Kidney (tissue), 14 donors: ENCODE data around the gene NAT16. TPM values are rescaled to one million over a fixed set of nuclear protein-coding genes. Genes with fewer than 3 reads are reported as not detected.

Experiments used
- DNase-seq, 5 donors: peaks; one replicate each; pipeline ENCODE4 v3.0.0-alpha.2; 2013 to 2020
- FAIRE-seq: peaks from 2 replicates; lab custom pipeline; 2012; peaks lifted over from hg19 to GRCh38; lab: Jason Lieb, UNC
- H3K27ac ChIP-seq, 2 donors: one replicate each; pipeline ENCODE4 v1.7.0; 2013; ENCODE audit warnings: low read depth in 2 of 2, low read length in 2 of 2, inconsistent platforms in 1 of 2
- H3K27me3 ChIP-seq: one replicate; pipeline ENCODE4 v1.7.1; 2013; ENCODE audit warnings: low read length, inconsistent platforms; ENCODE audit not compliant: control insufficient read depth, insufficient read depth
- H3K36me3 ChIP-seq, 3 donors: one replicate each; pipeline versions ENCODE4 v1.7.0 to v1.7.1; 2013; ENCODE audit warnings: low read length in 3 of 3, control low read depth in 1 of 3, inconsistent platforms in 1 of 3; ENCODE audit not compliant: insufficient read depth in 3 of 3, control insufficient read depth in 2 of 3
- H3K4me1 ChIP-seq, 3 donors: one replicate each; pipeline versions ENCODE4 v1.7.0 to v1.7.1; 2013; ENCODE audit warnings: low read length in 3 of 3, inconsistent platforms in 1 of 3, low read depth in 1 of 3; ENCODE audit not compliant: control insufficient read depth in 2 of 3, insufficient read depth in 2 of 3
- H3K4me3 ChIP-seq, 3 donors: one replicate each; pipeline versions ENCODE4 v1.7.0 to v1.8.1; 2013; ENCODE audit warnings: low read length in 3 of 3, control low read depth in 1 of 3, inconsistent platforms in 1 of 3
- H3K9ac ChIP-seq, 3 donors: one replicate each; pipeline versions ENCODE4 v1.7.0 to v1.7.1; 2013; ENCODE audit warnings: low read length in 3 of 3, control low read depth in 1 of 3, inconsistent platforms in 1 of 3
- H3K9me3 ChIP-seq, 3 donors: one replicate each; pipeline versions ENCODE4 v1.7.0 to v1.7.1; 2013; ENCODE audit warnings: low read length in 3 of 3, control low read depth in 1 of 3, inconsistent platforms in 1 of 3; ENCODE audit not compliant: control insufficient read depth in 2 of 3, insufficient read depth in 1 of 3
- CTCF ChIP-seq: IDR thresholded peaks from 3 replicates; pipeline ENCODE4 v1.5.1; 2012; ENCODE audit warnings: mild to moderate bottlenecking, moderate library complexity, borderline replicate concordance; ENCODE audit not compliant: insufficient read depth; ENCODE audit errors: extremely low read depth
- intact Hi-C: fragments of 100-400 bp; cut with DNase I; formaldehyde crosslinking; loops from one replicate; pipeline ENCODE4 v1.11.1; 2022
- polyA plus RNA-seq: library from polyadenylated mRNA; stranded (reverse); fragments of 350-450 nt; fragmentation: Illumina TruSeq; extraction: RNeasy Lipid Tissue Mini Kit (QIAGEN cat#74804); gene quantifications from one replicate; pipeline ENCODE4 v1.2.3, GENCODE V29; 2014; ENCODE audit warnings: low read depth, low replicate concordance; ENCODE audit not compliant: insufficient read depth
- total RNA-seq: library from RNA; stranded (reverse); fragmentation: NEBNext Ultra II Directional; extraction: Animal tissue kit (Norgen Biotek cat#: 25700); gene quantifications from one replicate; pipeline ENCODE4 v1.2.1, GENCODE V29; 2021
- donor health status: control.
- donor health status: control.
- donor health status: control.
- donor health status: control.
- donor health status: control.
- donor health status: DM: yes; HTN: yes; CAD: no.
- donor health status: Normal renal cell carcinoma (clear cell type).

Gene NAT16
- total and polyA plus RNA-seq, 2 donors from 2014 or later: not detected

GRCh38 chr7:101210143-101210542 lies 30.1 kb upstream of the NAT16 start:
- TF ChIP-seq CTCF: no peak
- FAIRE-seq (no peak), DNase-seq (no peak)
- no peaks in the 10 kb centered on the region for H3K27me3 ChIP-seq
- no peak overlapping the region for H3K27ac ChIP-seq
- H3K9me3 ChIP-seq: no peaks in the 10 kb centered on the region
- H3K4me1 ChIP-seq: no peaks in the 10 kb centered on the region
- H3K9ac ChIP-seq: no peak overlapping the region
- intact Hi-C loops: no loop called here
- H3K36me3 ChIP-seq: peaks cover 0 to 9% (median 0%) of the 10 kb centered on the region in 3 donors
- no peak overlapping the region for H3K4me3 ChIP-seq

GRCh38 chr7:101208794-101209193 lies 28.7 kb upstream of the NAT16 start:
- intact Hi-C loops: no loop called here
- Histone ChIP-seq H3K9me3 (no peaks in the 10 kb centered on the region), H3K9ac (no peak overlapping the region), H3K27ac (no peak overlapping the region), H3K4me1 (no peaks in the 10 kb centered on the region), H3K36me3 (peaks cover 0 to 9% (median 0%) of the 10 kb centered on the region in 3 donors), H3K4me3 (no peak overlapping the region), H3K27me3 (no peaks in the 10 kb centered on the region)
- DNase-seq (no peak), FAIRE-seq (no peak)
- TF ChIP-seq CTCF: no peak

GRCh38 chr7:101207459-101207858 lies 27.4 kb upstream of the NAT16 start:
- peaks cover 0 to 9% (median 0%) of the 10 kb centered on the region in 3 donors for H3K36me3 ChIP-seq
- TF ChIP-seq CTCF: no peak

GRCh38 chr7:101206665-101207042 lies 26.6 kb upstream of the NAT16 start:
- Histone ChIP-seq H3K4me1 (peaks cover 0 to 1% (median 0%) of the 10 kb centered on the region in 3 donors), H3K27ac (no peak overlapping the region), H3K27me3 (peaks cover 5% of the 10 kb centered on the region), H3K9ac (no peak overlapping the region), H3K9me3 (no peaks in the 10 kb centered on the region), H3K4me3 (no peak overlapping the region), H3K36me3 (peaks cover 0 to 5% (median 0%) of the 10 kb centered on the region in 3 donors)
- FAIRE-seq: no peak
- intact Hi-C loops: no loop called here
- DNase-seq: no peak
- no peak for TF ChIP-seq CTCF

More at GRCh38 chr7:101207459-101207858, 27.4 kb upstream of the NAT16 start:
- H3K27ac ChIP-seq: no peak overlapping the region
- H3K27me3 ChIP-seq: peaks cover 5% of the 10 kb centered on the region
- DNase-seq (no peak), FAIRE-seq (no peak)
- no peaks in the 10 kb centered on the region for H3K4me1 ChIP-seq
- H3K9me3 ChIP-seq: no peaks in the 10 kb centered on the region
- no peak overlapping the region for H3K9ac ChIP-seq
- no peak overlapping the region for H3K4me3 ChIP-seq
- intact Hi-C loops: no loop called here
